GM21390 (cell line): ENCODE results near the gene MAST2.
"Not testable (repeated sequence)": the region's sequence is repeated elsewhere in the genome, so short reads cannot be mapped to it uniquely, and the experiment has no call there.

Experiments
- ATAC-seq: cut with Tn5 transposase; IDR thresholded peaks from one replicate; pipeline ENCODE4 v1.9.1; 2021; ENCODE audit not compliant: unreplicated experiment

Gene MAST2

GRCh38 chr1:45891087-45891486, 87.7 kb downstream of the MAST2 start:
- no peak for ATAC-seq

GRCh38 chr1:45892068-45892785, 88.8 kb downstream of the MAST2 start:
- no peak for ATAC-seq

GRCh38 chr1:45894331-45894730, 90.9 kb downstream of the MAST2 start:
- no peak for ATAC-seq

GRCh38 chr1:45894921-45895320, 91.5 kb downstream of the MAST2 start:
- no peak for ATAC-seq

- ATAC-seq = no peak
These were observed 92.0 kb downstream of the MAST2 start for GRCh38 chr1:45895406-45895805.

GRCh38 chr1:45906883-45907282, 103.5 kb downstream of the MAST2 start:
- no peak for ATAC-seq

GRCh38 chr1:45908611-45909140, 105.3 kb downstream of the MAST2 start:
- no peak for ATAC-seq

GRCh38 chr1:45911634-45912033, 108.2 kb downstream of the MAST2 start:
- ATAC-seq = no peak

- no peak for ATAC-seq
These were observed 109.8 kb downstream of the MAST2 start for GRCh38 chr1:45913183-45913683.

GRCh38 chr1:45913731-45914501, 110.5 kb downstream of the MAST2 start:
- no peak for ATAC-seq

GRCh38 chr1:45914836-45915235, 111.4 kb downstream of the MAST2 start:
- no peak for ATAC-seq

GRCh38 chr1:45922374-45922773, 119.0 kb downstream of the MAST2 start:
- no peak for ATAC-seq

GRCh38 chr1:45922813-45923212, 119.4 kb downstream of the MAST2 start:
- ATAC-seq = no peak

- no peak for ATAC-seq
These were observed 119.9 kb downstream of the MAST2 start for GRCh38 chr1:45923343-45923742.

GRCh38 chr1:45924736-45925135, 121.3 kb downstream of the MAST2 start:
- ATAC-seq = no peak

GRCh38 chr1:45925728-45926287, 122.4 kb downstream of the MAST2 start:
- no peak for ATAC-seq

GRCh38 chr1:45926330-45926729, 122.9 kb downstream of the MAST2 start:
- no peak for ATAC-seq

GRCh38 chr1:45927231-45927915, 124.0 kb downstream of the MAST2 start:
- not testable (repeated sequence) for ATAC-seq

GRCh38 chr1:45928486-45929205, 125.2 kb downstream of the MAST2 start:
- no peak for ATAC-seq

GRCh38 chr1:45929257-45929687, 125.9 kb downstream of the MAST2 start:
- no peak for ATAC-seq
